Epithelial cell of proximal tubule (primary cell): ENCODE measurements around the gene ENHO. TPM values are rescaled to one million over a fixed set of nuclear protein-coding genes. Genes with fewer than 3 reads are reported as not detected.

Experiments
- DNase-seq: peaks from one replicate; pipeline ENCODE4 v3.0.0-alpha.2; 2011; ENCODE audit warnings: low read depth
- H3K4me3 ChIP-seq: 2 replicates; pipeline ENCODE4 v1.5.1; 2011; ENCODE audit warnings: low read depth, mild to moderate bottlenecking, low read length
- CTCF ChIP-seq: conservative IDR thresholded peaks from 2 replicates; pipeline ENCODE4 v1.5.1; 2012; ENCODE audit warnings: low read depth, mild to moderate bottlenecking, low read length
- total RNA-seq: library from RNA; depleted of rRNA; stranded (reverse); fragments of >200 nt; gene quantifications from 2 replicates; pipeline ENCODE4 v1.2.3, GENCODE V29; 2015

Gene ENHO
- total RNA-seq, 1 donor from 2014 or later = 0.75 TPM

DNA sequence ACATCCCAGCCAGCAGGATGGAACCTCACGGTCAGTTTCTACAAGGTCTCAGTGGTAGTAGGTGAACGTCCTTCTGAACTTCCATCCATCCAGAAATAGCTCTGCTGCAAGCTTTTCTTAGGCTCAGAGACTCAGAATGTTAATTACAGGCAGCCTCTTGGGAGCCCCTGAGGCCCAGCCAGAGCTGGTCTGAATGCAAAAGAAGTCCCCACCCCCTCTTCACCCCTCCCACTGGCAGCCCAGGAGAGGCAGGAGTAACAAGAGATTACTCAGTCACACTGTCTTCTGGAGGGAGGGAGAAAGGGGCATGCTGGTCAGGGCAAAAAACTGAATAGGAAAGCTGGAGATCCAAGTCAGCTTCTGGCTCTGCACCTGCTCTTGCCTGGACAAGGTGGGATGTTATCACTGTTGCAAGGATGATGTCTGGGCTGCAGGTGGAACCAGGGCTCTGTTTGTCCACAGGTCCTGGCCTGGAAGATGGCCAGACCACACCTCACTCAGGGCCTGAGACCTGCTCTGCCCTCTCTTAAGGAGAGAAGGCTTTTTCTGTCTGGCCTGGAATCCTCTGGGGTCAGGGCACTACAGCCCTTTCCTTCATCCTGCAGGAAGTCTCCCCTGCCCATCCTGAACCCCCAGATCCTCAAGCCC is 9.1 kb downstream of the ENHO start:
- DNase-seq = no peak
- TF ChIP-seq CTCF = no peak
- no peak overlapping the region for H3K4me3 ChIP-seq

DNA sequence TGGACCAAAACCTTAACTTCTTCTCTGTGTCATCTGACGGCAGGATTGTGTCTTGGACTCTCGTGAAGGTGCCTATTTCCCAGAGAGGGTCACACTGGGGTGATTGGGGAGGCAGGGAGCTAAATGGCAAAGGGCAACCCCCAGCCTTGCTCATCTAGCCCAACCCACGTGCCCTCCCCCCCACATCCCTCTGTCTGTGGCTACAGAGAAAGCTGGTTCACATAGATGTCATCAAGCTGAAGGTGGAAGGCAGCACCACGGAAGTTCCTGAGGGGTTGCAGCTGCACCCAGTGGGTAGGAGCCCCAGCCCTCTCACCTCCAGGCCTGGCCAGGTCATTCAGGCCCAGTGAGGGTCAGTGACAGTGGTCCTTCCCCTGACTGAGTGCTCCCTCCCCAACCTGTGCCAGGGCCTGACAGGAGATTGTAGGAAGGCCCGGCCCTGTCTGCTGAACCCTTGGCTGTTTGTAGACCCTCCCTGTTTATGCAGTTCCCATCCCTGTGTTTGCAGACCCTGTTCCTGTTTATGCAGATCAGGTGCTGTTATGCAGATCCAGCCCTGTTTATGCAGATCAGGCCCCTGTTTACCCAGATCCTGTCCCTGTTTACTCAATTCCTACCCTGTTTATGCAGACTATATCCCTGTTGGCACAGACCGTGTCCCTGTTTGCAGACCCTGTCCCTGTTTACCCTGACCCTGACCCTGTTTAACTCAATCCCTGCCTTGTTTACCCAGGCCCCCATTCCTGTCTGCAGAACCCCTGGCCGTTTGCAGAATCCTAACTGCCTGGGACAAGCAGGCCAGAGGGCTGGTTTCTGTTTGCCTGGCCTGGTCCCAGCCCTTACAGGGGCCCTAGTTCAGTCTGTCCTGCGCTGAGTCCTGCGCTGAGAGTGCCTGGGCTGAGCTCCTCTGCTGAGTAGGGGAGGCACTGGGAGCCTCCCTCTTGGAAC is 10.4 kb downstream of the ENHO start:
- TF ChIP-seq CTCF = no peak
- H3K4me3 ChIP-seq = no peak overlapping the region
- no peak for DNase-seq

DNA sequence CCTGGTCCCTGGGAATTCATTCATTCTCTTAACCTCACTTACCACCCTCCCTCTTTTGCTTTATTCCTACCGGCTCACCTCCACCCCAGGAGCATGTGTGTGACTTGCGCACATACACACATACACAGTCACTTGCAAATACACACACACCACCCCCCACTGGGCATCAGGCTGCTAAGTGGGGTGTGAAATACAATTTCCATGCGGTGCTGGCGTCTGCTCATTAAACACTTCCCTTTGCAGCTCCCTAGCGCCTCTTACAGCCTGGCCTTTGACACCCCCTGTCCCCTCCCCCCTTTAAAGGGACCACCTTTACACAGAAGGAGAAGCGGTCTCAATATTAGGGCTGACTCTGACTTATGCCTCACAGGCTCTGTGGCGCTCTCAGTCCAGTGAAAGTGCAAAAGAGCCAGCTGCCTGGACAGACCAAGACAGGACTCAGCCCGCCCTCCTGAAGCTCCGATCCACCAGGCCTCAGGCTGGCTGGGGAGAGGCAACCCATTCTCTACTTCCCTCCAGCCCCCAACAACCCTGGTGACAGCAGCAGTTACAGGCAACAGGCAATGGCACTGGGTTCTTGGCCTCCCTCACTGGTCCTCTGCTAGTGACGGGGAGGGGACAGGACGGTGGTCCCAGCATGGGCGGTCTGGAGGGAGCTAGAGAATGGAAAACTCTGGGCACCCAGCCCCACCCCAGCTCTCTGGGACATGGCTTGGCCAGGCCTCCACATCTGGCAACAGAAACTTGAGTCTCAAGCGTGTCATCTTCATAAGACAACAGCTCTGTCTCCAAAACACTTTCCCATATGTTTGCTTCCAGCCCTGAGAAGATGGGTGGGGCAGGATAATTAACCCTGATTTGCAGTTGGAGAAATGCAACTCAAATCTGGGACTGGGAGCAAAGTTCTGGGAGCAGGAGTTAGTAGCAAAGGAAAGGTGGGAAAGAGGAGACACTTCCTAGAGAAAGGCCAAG is 12.0 kb downstream of the ENHO start:
- no peak for TF ChIP-seq CTCF
- no peak overlapping the region for H3K4me3 ChIP-seq
- no peak for DNase-seq

DNA sequence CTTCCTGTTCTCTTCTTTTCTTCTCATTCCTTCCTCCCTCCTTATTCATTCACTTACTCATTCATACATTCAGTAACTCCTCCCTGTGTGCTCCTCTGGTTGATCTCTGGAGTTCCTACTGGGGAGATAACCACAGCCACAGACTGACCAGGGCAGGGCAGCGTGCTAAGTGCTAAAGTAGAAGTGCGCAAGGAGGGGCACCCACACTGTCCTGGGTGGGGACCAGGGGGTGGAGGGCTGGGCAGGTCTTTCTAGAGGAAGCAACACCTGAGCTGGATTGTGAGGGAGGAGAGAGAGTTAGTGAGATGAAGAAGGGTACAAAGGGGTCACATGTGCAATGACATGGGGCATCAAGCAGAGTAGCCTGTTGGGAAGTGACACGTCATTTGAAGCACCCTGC is 13.8 kb downstream of the ENHO start:
- H3K4me3 ChIP-seq = no peak overlapping the region
- TF ChIP-seq CTCF = no peak
- DNase-seq = no peak

DNA sequence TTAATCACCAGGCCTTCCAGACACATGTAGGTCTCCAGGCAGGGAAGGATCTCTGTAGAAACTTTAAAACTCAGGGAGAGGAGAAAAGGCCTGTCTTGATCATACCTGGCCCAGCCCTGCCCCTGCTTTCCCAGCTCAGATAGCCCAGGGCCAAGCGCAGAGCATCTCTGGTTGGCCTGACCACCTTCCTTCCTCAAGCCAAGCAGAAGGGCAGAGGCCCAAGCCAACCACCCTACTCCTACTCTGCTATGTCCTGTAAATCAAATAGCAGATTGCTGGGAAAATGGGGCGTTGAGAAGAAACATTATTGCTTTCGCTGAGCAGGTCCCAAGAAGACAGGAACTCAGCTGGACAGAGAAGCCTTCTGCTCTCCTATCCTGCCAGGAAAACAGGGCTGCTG is 14.3 kb downstream of the ENHO start:
- no peak for TF ChIP-seq CTCF
- no peak overlapping the region for H3K4me3 ChIP-seq
- DNase-seq = no peak

- no peak for TF ChIP-seq CTCF
- DNase-seq = no peak
- H3K4me3 ChIP-seq = no peak overlapping the region
Observed at GRCh38 chr9:34507966-34508365, 14.8 kb downstream of the ENHO start.
